H7 (cell line): ENCODE data around the gene PCDHB11. TPM values are rescaled to one million over a fixed set of nuclear protein-coding genes. Genes with fewer than 3 reads are reported as not detected.
A peak's percentile ranks its signal among the peaks of the same experiment; 100 is the strongest.
"Not testable (repeated sequence)": the region's sequence is repeated elsewhere in the genome, so short reads cannot be mapped to it uniquely, and the experiment has no call there.

Experiments
- DNase-seq: peaks from one replicate; pipeline ENCODE4 v3.0.0; 2012
- H3K27me3 ChIP-seq: 2 replicates; pipeline ENCODE4 v1.6.0; 2011; ENCODE audit warnings: mild to moderate bottlenecking, low read length; ENCODE audit not compliant: control insufficient read depth, insufficient read depth
- H3K36me3 ChIP-seq: replicated peaks from 2 replicates; pipeline ENCODE4 v1.5.1; 2011; ENCODE audit warnings: low read length; ENCODE audit not compliant: control insufficient read depth, insufficient read depth
- H3K4me3 ChIP-seq: 2 replicates; pipeline ENCODE4 v1.5.1; 2011; ENCODE audit warnings: low read depth, mild to moderate bottlenecking, control low read depth, low read length, moderate library complexity; ENCODE audit not compliant: insufficient read depth
- total RNA-seq: library from RNA; depleted of rRNA; stranded (reverse); fragments of >200 nt; shearing (Covaris generic); gene quantifications from 2 replicates; pipeline ENCODE4 v1.2.3, GENCODE V29; 2014

The PCDHB11 gene
- total RNA-seq, 1 experiment from 2014 or later: 0.03 TPM

DNA sequence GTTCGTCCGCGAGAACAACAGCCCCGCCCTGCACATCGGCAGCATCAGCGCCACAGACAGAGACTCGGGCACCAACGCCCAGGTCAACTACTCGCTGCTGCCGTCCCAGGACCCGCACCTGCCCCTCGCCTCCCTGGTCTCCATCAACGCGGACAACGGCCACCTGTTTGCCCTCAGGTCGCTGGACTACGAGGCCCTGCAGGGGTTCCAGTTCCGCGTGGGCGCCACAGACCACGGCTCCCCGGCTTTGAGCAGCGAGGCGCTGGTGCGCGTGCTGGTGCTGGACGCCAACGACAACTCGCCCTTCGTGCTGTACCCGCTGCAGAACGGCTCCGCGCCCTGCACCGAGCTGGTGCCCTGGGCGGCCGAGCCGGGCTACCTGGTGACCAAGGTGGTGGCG, 10.9 kb downstream of the PCDHB11 start:
- not testable (repeated sequence) for H3K4me3 ChIP-seq, DNase-seq, H3K36me3 ChIP-seq, H3K27me3 ChIP-seq

DNA sequence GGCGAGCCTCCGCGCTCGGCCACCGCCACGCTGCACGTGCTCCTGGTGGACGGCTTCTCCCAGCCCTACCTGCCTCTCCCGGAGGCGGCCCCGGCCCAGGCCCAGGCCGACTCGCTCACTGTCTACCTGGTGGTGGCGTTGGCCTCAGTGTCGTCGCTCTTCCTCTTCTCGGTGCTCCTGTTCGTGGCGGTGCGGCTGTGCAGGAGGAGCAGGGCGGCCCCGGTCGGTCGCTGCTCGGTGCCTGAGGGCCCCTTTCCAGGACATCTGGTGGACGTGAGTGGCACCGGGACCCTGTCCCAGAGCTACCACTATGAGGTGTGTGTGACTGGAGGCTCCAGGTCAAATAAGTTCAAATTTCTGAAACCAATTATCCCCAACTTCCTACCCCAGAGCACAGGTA, 11.4 kb downstream of the PCDHB11 start:
- not testable (repeated sequence) for H3K4me3 ChIP-seq, H3K36me3 ChIP-seq, DNase-seq, H3K27me3 ChIP-seq

DNA sequence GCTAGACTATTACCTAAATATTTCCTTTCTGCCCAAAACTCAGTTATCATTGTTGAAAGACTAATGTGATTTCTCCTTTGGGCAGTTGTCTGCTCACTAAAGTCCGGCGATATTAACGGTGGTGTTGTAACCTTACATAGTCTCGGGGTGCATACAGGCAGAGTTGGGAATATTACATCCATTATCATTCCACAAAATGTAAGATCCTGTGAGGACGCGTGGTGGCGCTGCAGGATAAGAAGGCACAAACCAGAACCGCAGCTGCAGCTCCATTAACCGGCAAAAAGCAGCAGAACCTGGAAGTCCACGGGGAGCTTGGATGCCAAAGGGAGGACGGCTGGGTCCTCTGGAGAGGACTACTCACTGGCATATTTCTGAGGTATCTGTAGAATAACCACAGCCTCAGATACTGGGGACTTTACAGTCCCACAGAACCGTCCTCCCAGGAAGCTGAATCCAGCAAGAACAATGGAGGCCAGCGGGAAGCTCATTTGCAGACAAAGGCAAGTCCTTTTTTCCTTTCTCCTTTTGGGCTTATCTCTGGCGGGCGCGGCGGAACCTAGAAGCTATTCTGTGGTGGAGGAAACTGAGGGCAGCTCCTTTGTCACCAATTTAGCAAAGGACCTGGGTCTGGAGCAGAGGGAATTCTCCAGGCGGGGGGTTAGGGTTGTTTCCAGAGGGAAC, 14.4 kb downstream of the PCDHB11 start, which contains the start of gene PCDHB13:
TSS of gene PCDHB13 (plus strand) at position 264 of the 684 bp plus-strand sequence. CDS start at position 469, 205 bp downstream.
- H3K27me3 ChIP-seq, H3K36me3 ChIP-seq, H3K4me3 ChIP-seq: not testable (repeated sequence)
- DNase-seq: peak; percentile 38

DNA sequence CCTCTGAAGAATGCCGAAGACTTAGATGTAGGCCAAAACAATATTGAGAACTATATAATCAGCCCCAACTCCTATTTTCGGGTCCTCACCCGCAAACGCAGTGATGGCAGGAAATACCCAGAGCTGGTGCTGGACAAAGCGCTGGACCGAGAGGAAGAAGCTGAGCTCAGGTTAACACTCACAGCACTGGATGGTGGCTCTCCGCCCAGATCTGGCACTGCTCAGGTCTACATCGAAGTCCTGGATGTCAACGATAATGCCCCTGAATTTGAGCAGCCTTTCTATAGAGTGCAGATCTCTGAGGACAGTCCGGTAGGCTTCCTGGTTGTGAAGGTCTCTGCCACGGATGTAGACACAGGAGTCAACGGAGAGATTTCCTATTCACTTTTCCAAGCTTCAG, 15.2 kb downstream of the PCDHB11 start:
- H3K36me3 ChIP-seq, H3K4me3 ChIP-seq, H3K27me3 ChIP-seq, DNase-seq: not testable (repeated sequence)

DNA sequence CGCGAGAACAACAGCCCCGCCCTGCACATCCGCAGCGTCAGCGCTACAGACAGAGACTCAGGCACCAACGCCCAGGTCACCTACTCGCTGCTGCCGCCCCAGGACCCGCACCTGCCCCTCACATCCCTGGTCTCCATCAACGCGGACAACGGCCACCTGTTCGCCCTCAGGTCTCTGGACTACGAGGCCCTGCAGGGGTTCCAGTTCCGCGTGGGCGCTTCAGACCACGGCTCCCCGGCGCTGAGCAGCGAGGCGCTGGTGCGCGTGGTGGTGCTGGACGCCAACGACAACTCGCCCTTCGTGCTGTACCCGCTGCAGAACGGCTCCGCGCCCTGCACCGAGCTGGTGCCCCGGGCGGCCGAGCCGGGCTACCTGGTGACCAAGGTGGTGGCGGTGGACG, 16.1 kb downstream of the PCDHB11 start:
- H3K27me3 ChIP-seq, H3K4me3 ChIP-seq, DNase-seq, H3K36me3 ChIP-seq: not testable (repeated sequence)

DNA sequence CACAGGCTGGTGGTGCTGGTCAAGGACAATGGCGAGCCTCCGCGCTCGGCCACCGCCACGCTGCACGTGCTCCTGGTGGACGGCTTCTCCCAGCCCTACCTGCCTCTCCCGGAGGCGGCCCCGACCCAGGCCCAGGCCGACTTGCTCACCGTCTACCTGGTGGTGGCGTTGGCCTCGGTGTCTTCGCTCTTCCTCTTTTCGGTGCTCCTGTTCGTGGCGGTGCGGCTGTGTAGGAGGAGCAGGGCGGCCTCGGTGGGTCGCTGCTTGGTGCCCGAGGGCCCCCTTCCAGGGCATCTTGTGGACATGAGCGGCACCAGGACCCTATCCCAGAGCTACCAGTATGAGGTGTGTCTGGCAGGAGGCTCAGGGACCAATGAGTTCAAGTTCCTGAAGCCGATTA, 16.6 kb downstream of the PCDHB11 start:
- H3K36me3 ChIP-seq, H3K4me3 ChIP-seq, DNase-seq, H3K27me3 ChIP-seq: not testable (repeated sequence)

DNA sequence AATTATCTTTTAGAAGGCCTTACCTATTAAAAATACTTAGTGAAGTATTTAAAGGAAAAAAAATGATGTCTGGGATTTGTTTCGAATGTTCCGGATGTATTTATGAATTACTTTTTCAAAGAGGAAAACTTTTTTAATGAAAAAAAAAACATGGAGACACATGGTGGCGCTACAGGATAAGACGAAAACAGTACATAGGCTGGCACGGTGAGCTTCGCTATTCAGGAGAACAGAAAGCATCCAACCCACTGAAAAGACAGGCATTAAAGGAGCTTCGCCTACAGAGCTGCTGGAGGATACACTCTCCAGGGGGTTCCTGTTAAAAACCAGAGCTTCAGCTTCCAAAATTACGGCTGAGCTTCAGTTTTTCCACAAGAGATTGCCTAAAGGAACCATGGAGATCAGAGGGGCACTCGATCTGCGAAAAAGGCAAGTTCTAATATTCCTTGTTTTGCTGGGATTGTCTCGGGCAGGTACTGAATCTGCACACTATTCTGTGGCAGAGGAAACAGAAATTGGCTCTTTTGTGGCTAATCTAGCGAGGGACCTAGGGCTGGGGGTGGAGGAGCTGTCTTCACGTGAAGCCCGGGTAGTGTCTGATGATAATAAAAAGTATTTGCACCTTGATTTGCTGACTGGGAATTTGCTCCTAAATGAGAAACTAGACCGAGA, 23.8 kb downstream of the PCDHB11 start, which contains the start of gene PCDHB14:
TSS of gene PCDHB14 (plus strand) at position 232 of the 672 bp plus-strand sequence. CDS start at position 395, 163 bp downstream.
- Histone ChIP-seq H3K4me3 (no peak within 1 kb of the TSS), H3K27me3 (no peaks in the 10 kb centered on the region), H3K36me3 (no peaks in the 10 kb centered on the region)
- peak; percentile 81 for DNase-seq

DNA sequence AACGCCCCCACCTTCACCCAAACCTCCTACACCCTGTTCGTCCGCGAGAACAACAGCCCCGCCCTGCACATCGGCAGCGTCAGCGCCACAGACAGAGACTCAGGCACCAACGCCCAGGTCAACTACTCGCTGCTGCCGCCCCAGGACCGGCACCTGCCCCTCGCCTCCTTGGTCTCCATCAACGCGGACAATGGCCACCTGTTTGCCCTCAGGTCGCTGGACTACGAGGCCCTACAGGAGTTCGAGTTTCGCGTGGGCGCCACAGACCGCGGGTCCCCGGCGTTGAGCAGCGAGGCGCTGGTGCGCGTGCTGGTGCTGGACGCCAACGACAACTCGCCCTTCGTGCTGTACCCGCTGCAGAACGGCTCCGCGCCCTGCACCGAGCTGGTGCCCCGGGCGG, 25.4 kb downstream of the PCDHB11 start:
- not testable (repeated sequence) for H3K27me3 ChIP-seq, H3K4me3 ChIP-seq, H3K36me3 ChIP-seq, DNase-seq

DNA sequence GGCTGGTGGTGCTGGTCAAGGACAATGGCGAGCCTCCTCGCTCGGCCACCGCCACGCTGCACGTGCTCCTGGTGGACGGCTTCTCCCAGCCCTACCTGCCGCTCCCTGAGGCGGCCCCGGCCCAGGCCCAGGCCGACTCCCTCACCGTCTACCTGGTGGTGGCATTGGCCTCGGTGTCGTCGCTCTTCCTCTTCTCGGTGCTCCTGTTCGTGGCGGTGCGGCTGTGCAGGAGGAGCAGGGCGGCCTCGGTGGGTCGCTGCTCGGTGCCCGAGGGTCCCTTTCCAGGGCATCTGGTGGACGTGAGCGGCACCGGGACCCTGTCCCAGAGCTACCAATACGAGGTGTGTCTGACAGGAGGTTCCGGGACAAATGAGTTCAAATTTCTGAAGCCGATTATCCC, 26.0 kb downstream of the PCDHB11 start:
- H3K36me3 ChIP-seq, H3K27me3 ChIP-seq, DNase-seq, H3K4me3 ChIP-seq: not testable (repeated sequence)

DNA sequence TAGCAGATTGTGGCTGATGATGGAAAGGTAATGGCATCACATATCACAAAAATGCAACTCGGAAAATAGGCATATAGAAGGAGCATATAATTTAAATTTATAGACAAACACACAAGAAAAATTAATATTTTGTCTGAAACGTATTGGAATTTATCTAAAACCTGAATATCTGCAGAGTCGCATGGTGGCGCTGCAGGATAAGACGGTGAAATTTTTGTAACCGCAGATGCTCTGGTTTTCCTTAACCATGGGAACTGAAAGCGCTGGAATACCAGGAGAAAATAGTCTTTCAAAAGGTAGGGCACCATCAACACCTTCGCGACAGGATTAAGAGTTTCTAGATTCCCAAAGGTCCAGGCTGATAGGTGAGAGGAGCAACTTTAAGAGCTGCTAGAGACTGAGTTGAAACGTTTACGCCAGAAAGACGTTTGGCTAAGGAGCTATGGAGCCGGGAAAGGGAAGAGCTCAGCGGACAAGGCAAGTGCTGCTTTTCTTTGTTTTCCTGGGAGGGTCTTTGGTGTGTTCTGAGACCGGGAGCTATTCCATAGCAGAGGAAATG, 34.8 kb downstream of the PCDHB11 start:
- Histone ChIP-seq H3K27me3 (no peaks in the 10 kb centered on the region), H3K36me3 (no peaks in the 10 kb centered on the region), H3K4me3 (no peak overlapping the region)
- no peak for DNase-seq

DNA sequence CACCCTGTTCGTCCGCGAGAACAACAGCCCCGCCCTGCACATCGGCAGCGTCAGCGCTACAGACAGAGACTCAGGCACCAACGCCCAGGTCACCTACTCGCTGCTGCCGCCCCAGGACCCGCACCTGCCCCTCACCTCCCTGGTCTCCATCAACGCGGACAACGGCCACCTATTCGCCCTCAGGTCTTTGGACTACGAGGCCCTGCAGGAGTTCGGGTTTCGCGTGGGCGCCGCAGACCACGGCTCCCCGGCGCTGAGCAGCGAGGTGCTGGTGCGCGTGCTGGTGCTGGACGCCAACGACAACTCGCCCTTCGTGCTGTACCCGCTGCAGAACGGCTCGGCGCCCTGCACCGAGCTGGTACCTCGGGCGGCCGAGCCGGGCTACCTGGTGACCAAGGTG, 36.5 kb downstream of the PCDHB11 start:
- H3K27me3 ChIP-seq, DNase-seq, H3K36me3 ChIP-seq, H3K4me3 ChIP-seq: not testable (repeated sequence)

DNA sequence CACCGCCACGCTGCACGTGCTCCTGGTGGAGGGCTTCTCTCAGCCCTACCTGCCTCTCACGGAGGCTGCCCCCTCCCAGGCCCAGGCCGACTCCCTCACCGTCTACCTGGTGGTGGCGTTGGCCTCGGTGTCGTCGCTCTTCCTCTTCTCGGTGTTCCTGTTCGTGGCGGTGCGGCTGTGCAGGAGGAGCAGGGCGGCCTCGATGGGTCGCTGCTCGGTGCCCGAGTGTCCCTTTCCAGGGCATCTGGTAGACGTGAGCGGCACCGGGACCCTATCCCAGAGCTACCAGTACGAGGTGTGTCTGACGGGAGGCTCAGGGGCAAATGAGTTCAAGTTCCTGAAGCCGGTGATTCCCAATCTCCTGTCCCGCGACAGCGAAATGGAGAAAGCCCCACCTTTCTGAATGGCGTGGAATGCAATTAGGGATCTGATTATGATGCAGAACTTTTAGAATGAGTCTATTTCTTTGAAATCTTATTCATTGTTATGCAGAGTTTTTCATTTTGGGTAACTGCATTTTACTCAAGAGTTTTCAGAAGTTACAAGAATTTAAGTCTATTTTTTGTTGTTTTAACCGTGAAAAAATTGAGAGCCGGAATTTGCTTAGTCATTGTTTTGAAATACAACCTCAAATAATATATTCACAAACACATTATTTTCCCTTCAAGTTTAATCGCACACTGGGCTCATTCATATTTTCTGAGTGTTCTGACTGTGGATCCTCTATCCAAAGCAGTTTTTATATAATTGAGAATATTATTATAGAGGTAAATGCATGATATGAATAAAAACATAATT, 37.3 kb downstream of the PCDHB11 start:
- H3K4me3 ChIP-seq: no peak overlapping the region
- no peaks in the 10 kb centered on the region for H3K27me3 ChIP-seq
- no peaks in the 10 kb centered on the region for H3K36me3 ChIP-seq
- no peak for DNase-seq

DNA sequence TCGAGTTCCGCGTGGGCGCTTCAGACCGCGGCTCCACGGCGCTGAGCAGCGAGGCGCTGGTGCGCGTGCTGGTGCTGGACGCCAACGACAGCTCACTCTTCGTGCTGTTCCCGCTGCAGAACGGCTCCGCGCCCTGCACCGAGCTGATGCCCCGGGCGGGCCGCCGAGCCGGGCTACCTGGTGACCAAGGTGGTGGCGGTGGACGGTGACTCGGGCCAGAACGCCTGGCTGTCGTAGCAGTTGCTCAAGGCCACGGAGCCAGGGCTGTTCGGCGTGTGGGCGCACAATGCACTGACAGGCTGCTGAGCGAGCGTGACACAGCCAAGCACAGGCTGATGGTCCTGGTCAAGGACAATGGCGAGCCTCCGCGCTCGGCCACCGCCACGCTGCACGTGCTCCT, 42.1 kb downstream of the PCDHB11 start:
- no peaks in the 10 kb centered on the region for H3K27me3 ChIP-seq
- no peak for DNase-seq
- no peaks in the 10 kb centered on the region for H3K36me3 ChIP-seq
- H3K4me3 ChIP-seq: no peak overlapping the region

DNA sequence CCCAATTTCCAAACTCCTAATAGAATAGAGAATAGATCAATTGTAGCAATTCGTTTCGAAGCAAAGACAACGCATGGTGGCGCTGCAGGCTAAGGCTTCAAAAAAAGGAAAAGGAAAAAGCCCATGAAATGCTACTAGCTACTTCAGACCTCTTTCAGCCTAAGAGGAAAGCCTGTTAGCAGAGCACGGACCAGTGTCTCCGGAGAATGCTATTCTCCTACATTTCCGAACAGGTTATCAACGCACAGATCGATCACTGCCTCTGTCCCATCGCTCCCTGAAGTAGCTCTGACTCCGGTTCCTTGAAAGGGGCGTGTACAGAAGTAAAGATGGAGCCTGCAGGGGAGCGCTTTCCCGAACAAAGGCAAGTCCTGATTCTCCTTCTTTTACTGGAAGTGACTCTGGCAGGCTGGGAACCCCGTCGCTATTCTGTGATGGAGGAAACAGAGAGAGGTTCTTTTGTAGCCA, 45.9 kb downstream of the PCDHB11 start, which contains the start of gene PCDHB15:
TSS of gene PCDHB15 (plus strand) at position 146 of the 468 bp plus-strand sequence. CDS start at position 330, 184 bp downstream.
- Histone ChIP-seq H3K36me3 (no peaks in the 10 kb centered on the region), H3K27me3 (no peaks in the 10 kb centered on the region), H3K4me3 (no peak within 1 kb of the TSS; the same call in 1 of the 2 replicates)
- peak; percentile 47 for DNase-seq
